Sigmoid colon (tissue), 7 donors: Measurements from ENCODE around the gene TPRX2. TPM values are rescaled to one million over a fixed set of nuclear protein-coding genes. Genes with fewer than 3 reads are reported as not detected.

ENCODE experiments used
- DNase-seq: peaks from one replicate; pipeline ENCODE4 v3.0.0-alpha.2; 2019
- H3K27ac ChIP-seq, 4 donors: fragments of 200-600 bp; sonication (generic); one replicate each; pipeline ENCODE4 v1.5.1; 2016 to 2019; ENCODE audit warnings: mild to moderate bottlenecking in 1 of 4
- H3K27me3 ChIP-seq, 3 donors: fragments of 200-600 bp; sonication (generic); one replicate each; pipeline ENCODE4 v1.5.1; 2019; ENCODE audit warnings: mild to moderate bottlenecking in 1 of 3
- H3K36me3 ChIP-seq, 4 donors: fragments of 200-600 bp; sonication (generic); one replicate each; pipeline ENCODE4 v1.5.1; 2016 to 2019
- H3K4me1 ChIP-seq, 4 donors: fragments of 200-600 bp; sonication (generic); one replicate each; pipeline ENCODE4 v1.5.1; 2017 to 2019
- H3K4me3 ChIP-seq, 4 donors: fragments of 200-600 bp; sonication (generic); one replicate each; pipeline ENCODE4 v1.5.1; 2017 to 2019; ENCODE audit warnings: mild to moderate bottlenecking in 2 of 4, moderate library complexity in 1 of 4
- H3K9me3 ChIP-seq, 4 donors: fragments of 200-600 bp in 3 of 4; sonication (generic) in 3 of 4; one replicate each; pipeline versions ENCODE4 v1.5.1 to v1.6.1; 2013 to 2019
- EP300 ChIP-seq, 4 donors: sonication (generic); formaldehyde crosslinking; IDR thresholded peaks; one replicate each; pipeline ENCODE4 v1.6.1; 2017; ENCODE audit warnings: antibody characterized with exemption in 4 of 4
- POLR2A ChIP-seq, 2 donors: fragments of 450-650 bp; IDR thresholded peaks; one replicate each; pipeline ENCODE4 v1.6.1; 2016; ENCODE audit warnings: antibody characterized with exemption in 2 of 2, mild to moderate bottlenecking in 2 of 2, moderate library complexity in 2 of 2
- POLR2AphosphoS5 ChIP-seq, 4 donors: sonication (generic); formaldehyde crosslinking; IDR thresholded peaks; one replicate each; pipeline ENCODE4 v1.6.1; 2017; ENCODE audit warnings: antibody characterized with exemption in 4 of 4
- WGBS, 2 donors: extraction: QIAGEN DNeasy Blood & Tissue Kit; methylation state at CpG; one replicate each; pipeline ENCODE4 v1.1.7; 2013; 5-methylcytosine and 5-hydroxymethylcytosine counted together
- intact Hi-C: fragments of 100-400 bp; cut with DNase I; formaldehyde crosslinking; loops from one replicate; pipeline ENCODE4 v1.15.1; 2023
- polyA plus RNA-seq, 3 donors: library from polyadenylated mRNA; stranded (reverse); fragments of 200-250 nt; gene quantifications; one replicate each; pipeline ENCODE4 v1.2.3, GENCODE V29; 2013
- total RNA-seq, 4 donors: library from RNA; depleted of rRNA; stranded (reverse); fragments of >200 nt; gene quantifications; one replicate each; pipeline ENCODE4 v1.1.0, GENCODE V29; 2016
- TF ChIP-seq, protein P1 (sequence below), 4 experiments: fragments of 450-650 bp in 3 of 4; fragments of 200-600 bp in 1 of 4; IDR thresholded peaks; one replicate each; pipeline ENCODE4 v1.5.1; 2016 to 2019; ENCODE audit warnings: antibody characterized with exemption in 4 of 4, mild to moderate bottlenecking in 3 of 4, moderate library complexity in 2 of 4
- donor health status: healthy with polysubstance abuse.
- donor health status: Bipolar disorder and iron deficiency.
- donor health status: healthy.

TPRX2 gene
- total and polyA plus RNA-seq, 7 donors = not detected

DNA sequence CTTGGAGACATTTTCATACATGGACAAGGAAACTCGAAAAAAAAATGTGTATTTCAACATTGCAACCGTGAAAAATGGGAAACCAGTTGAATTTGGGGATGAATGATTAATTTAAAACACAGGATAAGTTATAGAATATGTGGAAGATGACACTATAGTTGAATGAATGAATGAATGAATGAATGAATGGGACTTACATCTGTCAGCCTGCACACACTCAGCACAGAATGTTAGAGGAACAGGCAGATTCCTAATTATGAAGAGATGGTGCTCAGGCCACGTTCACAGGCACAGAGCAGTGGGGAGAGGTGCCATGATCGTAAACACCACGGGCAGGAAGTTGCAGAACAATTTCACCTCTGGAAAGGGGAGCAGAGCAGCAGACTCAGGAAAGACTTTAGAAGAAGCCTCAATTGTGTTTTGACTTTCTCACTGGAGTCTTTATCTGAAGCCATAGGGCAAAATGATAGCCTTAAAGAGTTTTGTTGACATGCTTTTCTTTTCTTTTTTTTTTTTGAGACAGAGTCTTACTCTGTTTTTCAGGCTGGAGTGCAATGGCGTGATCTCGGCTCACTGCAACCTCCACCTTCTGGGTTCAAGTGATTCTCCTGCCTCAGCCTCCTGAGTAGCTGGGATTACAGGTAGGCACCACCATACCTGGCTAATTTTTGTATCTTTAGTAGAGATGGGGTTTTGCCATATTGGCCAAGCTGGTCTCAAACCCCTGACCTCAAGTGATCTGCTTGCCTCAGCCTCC lies 32.0 kb downstream of the TPRX2 start:
- Histone ChIP-seq H3K36me3 (no peaks in the 10 kb centered on the region), H3K4me3 (no peak overlapping the region), H3K9me3 (no peaks in the 10 kb centered on the region), H3K4me1 (no peaks in the 10 kb centered on the region), H3K27ac (no peak overlapping the region), H3K27me3 (no peaks in the 10 kb centered on the region)
- WGBS, 2 donors = 47 to 59% methylated on average over 7 of the region's 7 CpGs
- intact Hi-C loops = no loop called here
- DNase-seq = peak; percentile 7
- TF ChIP-seq POLR2AphosphoS5 (IDR thresholded peaks at IDR 0.05) = no peak
- TF ChIP-seq, protein P1, sequence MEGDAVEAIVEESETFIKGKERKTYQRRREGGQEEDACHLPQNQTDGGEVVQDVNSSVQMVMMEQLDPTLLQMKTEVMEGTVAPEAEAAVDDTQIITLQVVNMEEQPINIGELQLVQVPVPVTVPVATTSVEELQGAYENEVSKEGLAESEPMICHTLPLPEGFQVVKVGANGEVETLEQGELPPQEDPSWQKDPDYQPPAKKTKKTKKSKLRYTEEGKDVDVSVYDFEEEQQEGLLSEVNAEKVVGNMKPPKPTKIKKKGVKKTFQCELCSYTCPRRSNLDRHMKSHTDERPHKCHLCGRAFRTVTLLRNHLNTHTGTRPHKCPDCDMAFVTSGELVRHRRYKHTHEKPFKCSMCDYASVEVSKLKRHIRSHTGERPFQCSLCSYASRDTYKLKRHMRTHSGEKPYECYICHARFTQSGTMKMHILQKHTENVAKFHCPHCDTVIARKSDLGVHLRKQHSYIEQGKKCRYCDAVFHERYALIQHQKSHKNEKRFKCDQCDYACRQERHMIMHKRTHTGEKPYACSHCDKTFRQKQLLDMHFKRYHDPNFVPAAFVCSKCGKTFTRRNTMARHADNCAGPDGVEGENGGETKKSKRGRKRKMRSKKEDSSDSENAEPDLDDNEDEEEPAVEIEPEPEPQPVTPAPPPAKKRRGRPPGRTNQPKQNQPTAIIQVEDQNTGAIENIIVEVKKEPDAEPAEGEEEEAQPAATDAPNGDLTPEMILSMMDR (IDR thresholded peaks at IDR 0.05) = no peak

DNA sequence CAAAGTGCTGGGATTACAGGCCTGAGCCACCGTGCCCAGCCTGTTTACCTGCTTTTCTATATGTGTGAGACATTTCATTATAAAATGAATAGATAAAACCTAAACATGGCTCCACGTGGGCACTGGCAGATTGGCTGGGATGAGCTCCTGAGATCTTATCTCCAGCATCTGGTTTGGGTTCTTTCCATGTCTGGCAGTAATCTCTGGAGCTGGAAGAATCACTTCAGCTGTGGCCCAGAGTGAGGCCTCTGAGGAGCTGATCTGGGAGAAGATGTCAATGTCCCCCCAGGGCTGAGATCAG lies 32.5 kb downstream of the TPRX2 start:
- Histone ChIP-seq H3K36me3 (no peaks in the 10 kb centered on the region), H3K4me1 (no peaks in the 10 kb centered on the region), H3K9me3 (peaks cover 0 to 3% (median 0%) of the 10 kb centered on the region in 4 donors), H3K27ac (no peak overlapping the region), H3K4me3 (no peak overlapping the region), H3K27me3 (no peaks in the 10 kb centered on the region)
- DNase-seq = peak; percentile 5
- TF ChIP-seq POLR2A (IDR thresholded peaks at IDR 0.05) = no peak
- whole genome bisulfite sequencing, 2 donors = 64 to 77% methylated on average over 2 of the region's 2 CpGs
- intact Hi-C loops = no loop called here

DNA sequence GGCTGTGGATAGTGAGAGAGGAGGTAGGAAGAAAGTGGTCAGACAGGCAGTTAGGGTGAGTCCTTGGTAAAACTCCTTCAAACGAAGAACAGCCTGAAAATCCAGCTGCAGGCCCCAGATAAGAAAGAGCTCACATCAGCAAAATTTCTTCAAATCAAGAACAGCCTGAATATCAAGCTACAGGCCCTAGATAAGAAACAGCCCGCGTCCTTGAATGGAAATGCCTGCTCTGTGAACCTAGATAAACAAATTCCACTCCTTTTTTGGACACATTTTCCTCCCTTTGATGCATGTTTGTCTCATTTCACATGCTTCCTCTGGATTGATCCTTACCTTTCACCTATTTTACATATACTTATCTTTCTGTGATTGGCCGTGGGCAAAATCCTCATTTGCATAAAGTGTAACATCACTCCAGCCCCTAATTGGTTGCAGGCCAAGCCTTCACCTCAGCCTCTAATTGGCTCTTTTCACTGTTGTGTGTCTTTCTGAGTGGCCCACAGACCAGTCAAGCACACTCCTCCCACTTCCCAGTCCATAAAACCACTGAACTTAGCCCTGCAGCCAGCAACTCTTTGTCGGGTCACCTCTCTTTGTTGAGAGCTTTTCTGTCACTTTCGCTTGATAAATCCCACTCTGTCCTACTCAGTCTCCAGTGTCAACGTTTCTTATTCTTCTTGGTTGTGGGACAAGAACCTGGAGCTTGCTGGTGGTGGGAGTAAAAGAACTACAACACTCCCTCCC lies 33.1 kb downstream of the TPRX2 start:
- intact Hi-C loops = no loop called here
- peak; percentile 5 for DNase-seq
- Histone ChIP-seq H3K4me1 (no peaks in the 10 kb centered on the region), H3K27me3 (no peaks in the 10 kb centered on the region), H3K9me3 (peaks cover 0 to 3% (median 0%) of the 10 kb centered on the region in 4 donors), H3K27ac (no peak overlapping the region), H3K36me3 (no peaks in the 10 kb centered on the region), H3K4me3 (no peak overlapping the region)
- TF ChIP-seq, protein P1 (IDR thresholded peaks at IDR 0.05) = no peak
- TF ChIP-seq EP300 (IDR thresholded peaks at IDR 0.05) (no peak), POLR2AphosphoS5 (IDR thresholded peaks at IDR 0.05) (no peak), POLR2A (IDR thresholded peaks at IDR 0.05) (no peak)
- 66 to 70% methylated on average over 7 of the region's 7 CpGs for WGBS, 2 donors

DNA sequence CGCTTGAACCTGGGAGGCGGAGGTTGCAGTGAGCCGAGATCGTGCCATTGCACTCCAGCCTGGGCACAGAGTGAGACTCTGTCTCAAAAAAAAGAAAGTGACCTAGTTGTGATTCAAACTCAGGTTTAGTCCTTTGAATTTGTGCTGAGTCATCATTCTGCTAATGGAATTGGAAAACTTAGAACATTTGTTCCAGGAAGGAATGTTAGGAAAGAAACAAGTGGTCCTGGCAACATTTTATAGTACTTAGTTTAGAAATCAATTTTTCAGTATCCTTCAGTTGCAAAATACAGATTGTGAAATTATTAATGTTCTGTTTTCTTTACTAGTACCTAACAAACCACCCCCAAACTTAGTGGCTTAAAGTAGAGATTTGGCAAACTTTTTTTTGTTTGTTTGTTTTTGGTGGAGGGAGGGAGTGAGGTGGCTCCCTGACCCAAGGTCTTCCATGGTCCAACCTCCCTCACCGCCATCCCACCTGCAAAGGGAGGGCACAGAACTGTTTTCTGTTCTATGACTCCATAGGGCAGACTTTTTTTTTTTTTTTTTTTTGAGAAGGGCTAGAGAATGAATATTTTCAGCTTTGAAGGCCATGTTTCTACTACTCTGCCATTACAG lies 36.2 kb downstream of the TPRX2 start:
- no peaks in the 10 kb centered on the region for H3K36me3 ChIP-seq
- H3K4me1 ChIP-seq = no peaks in the 10 kb centered on the region
- 91 to 94% methylated on average over 5 of the region's 5 CpGs for WGBS, 2 donors
- peak; percentile 1 for DNase-seq
- H3K4me3 ChIP-seq = no peak overlapping the region
- H3K27me3 ChIP-seq = peaks cover 0 to 8% (median 0%) of the 10 kb centered on the region in 3 donors
- H3K9me3 ChIP-seq = peaks cover 0 to 3% (median 0%) of the 10 kb centered on the region in 4 donors
- intact Hi-C loops = no loop called here
- TF ChIP-seq POLR2A (IDR thresholded peaks at IDR 0.05) (no peak), POLR2AphosphoS5 (IDR thresholded peaks at IDR 0.05) (no peak), EP300 (IDR thresholded peaks at IDR 0.05) (no peak)
- TF ChIP-seq, protein P1 (IDR thresholded peaks at IDR 0.05) = no peak
- no peak overlapping the region for H3K27ac ChIP-seq

DNA sequence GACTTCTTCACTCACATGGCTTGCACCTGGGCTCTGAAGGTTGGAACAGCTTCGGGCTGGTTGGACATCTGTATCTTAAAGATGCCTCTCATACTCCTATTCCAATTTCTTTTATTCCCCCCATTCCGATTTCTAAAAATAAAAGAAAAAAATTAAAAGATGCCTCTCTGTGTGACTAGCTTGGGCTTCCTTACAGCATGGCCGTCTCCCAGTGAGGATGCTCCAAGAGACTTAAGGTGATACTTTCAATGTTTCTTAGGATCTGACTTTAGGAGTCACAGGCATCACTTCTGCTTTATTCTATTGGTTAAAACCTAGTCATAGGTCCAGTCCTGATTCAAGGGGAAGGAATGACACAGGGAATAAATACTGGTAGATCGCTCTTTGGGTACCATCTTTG lies 37.0 kb downstream of the TPRX2 start:
- Histone ChIP-seq H3K27me3 (peaks cover 0 to 8% (median 0%) of the 10 kb centered on the region in 3 donors), H3K4me1 (no peaks in the 10 kb centered on the region), H3K4me3 (no peak overlapping the region), H3K27ac (no peak overlapping the region), H3K36me3 (no peaks in the 10 kb centered on the region), H3K9me3 (peaks cover 0 to 3% (median 0%) of the 10 kb centered on the region in 4 donors)
- DNase-seq = peak; percentile 0
- TF ChIP-seq POLR2AphosphoS5 (IDR thresholded peaks at IDR 0.05) = no peak
- no peak for TF ChIP-seq EP300 (IDR thresholded peaks at IDR 0.05)
- TF ChIP-seq, protein P1 (IDR thresholded peaks at IDR 0.05) = no peak
- no peak for TF ChIP-seq POLR2A (IDR thresholded peaks at IDR 0.05)
- 70 to 97% methylated on average over 4 of the region's 4 CpGs for WGBS, 2 donors
- intact Hi-C loops = no loop called here
